Hypothalamus (tissue), 51 donors: Measurements from ENCODE around the gene AATF.
A peak's percentile ranks its signal among the peaks of the same experiment; 100 is the strongest.

Experiments
- DNase-seq, 51 donors: peaks; one replicate each; lab custom pipeline; 2025; lab: John Stamatoyannopoulos, UW

Gene AATF

GRCh38 chr17:36948717-36949460 lies at the start of gene AATF:
TSS of gene AATF (plus strand) at chr17:36948954. CDS start at chr17:36949126, 172 bp downstream.
- peak; percentile 32 to 98 (median 92) for DNase-seq

GRCh38 chr17:36899250-36900159 lies 49.2 kb upstream of the AATF start:
- DNase-seq: no peak

GRCh38 chr17:36900160-36900512 lies 48.6 kb upstream of the AATF start:
- no peak for DNase-seq

GRCh38 chr17:36901506-36901905 lies 47.2 kb upstream of the AATF start:
- no peak for DNase-seq

- no peak for DNase-seq
These were observed 41.3 kb upstream of the AATF start for GRCh38 chr17:36907407-36907806.

- DNase-seq: no peak
These were observed 38.2 kb upstream of the AATF start for GRCh38 chr17:36910513-36910912.

GRCh38 chr17:36911001-36911400 lies 37.8 kb upstream of the AATF start:
- DNase-seq: no peak

GRCh38 chr17:36913132-36913531 lies 35.6 kb upstream of the AATF start:
- no peak for DNase-seq

GRCh38 chr17:36918211-36918691 lies 30.5 kb upstream of the AATF start:
- DNase-seq: no peak

GRCh38 chr17:36919407-36919968 lies 29.3 kb upstream of the AATF start:
- DNase-seq: no peak

- no peak for DNase-seq
These were observed 28.4 kb upstream of the AATF start for GRCh38 chr17:36920032-36921005.

GRCh38 chr17:36921095-36921851 lies 27.5 kb upstream of the AATF start:
- peak in 1 of 51 donors; percentile 22 for DNase-seq

GRCh38 chr17:36922175-36922574 lies 26.6 kb upstream of the AATF start:
- DNase-seq: no peak

GRCh38 chr17:36923814-36924221 lies 24.9 kb upstream of the AATF start:
- DNase-seq: no peak

- no peak for DNase-seq
These were observed 22.5 kb upstream of the AATF start for GRCh38 chr17:36926226-36926625.

- no peak for DNase-seq
These were observed 22.1 kb upstream of the AATF start for GRCh38 chr17:36926701-36927100.

GRCh38 chr17:36928471-36929345 lies 20.0 kb upstream of the AATF start:
- no peak for DNase-seq

- DNase-seq: no peak
These were observed 18.7 kb upstream of the AATF start for GRCh38 chr17:36929851-36930582.
